Daoy (cell line): ENCODE measurements around the gene AKAP17A. TPM values are rescaled to one million over a fixed set of nuclear protein-coding genes. Genes with fewer than 3 reads are reported as not detected.
"Not testable (repeated sequence)": the region's sequence is repeated elsewhere in the genome, so short reads cannot be mapped to it uniquely, and the experiment has no call there.

Source experiments
- DNase-seq: peaks from one replicate; pipeline ENCODE4 v3.0.0-alpha.2; 2015; ENCODE audit warnings: low read depth
- total RNA-seq: library from RNA; depleted of rRNA; stranded (reverse); fragments of >200 nt; shearing (Covaris generic); gene quantifications from 2 replicates; pipeline ENCODE4 v1.2.3, GENCODE V29; 2014; rRNA removed

AKAP17A gene
- total RNA-seq, result 14.8 and 16.7 TPM in 2 replicates

GRCh38 chrX:1591102-1591862 lies at the start of gene AKAP17A:
Gene AKAP17A, plus strand, starts transcription at chrX:1591604. Its CDS starts 1,859 bp downstream, at chrX:1593463.
- peak; percentile 88 for DNase-seq

- no peak for DNase-seq
Measured at GRCh38 chrX:1542994-1543725, 48.2 kb upstream of the AKAP17A start.

- no peak for DNase-seq
Measured at GRCh38 chrX:1545776-1546408, 45.5 kb upstream of the AKAP17A start.

- DNase-seq, result no peak
Measured at GRCh38 chrX:1546691-1547251, 44.6 kb upstream of the AKAP17A start.

GRCh38 chrX:1551959-1552546 lies 39.4 kb upstream of the AKAP17A start:
- no peak for DNase-seq

- DNase-seq, result no peak
Measured at GRCh38 chrX:1554469-1555210, 36.8 kb upstream of the AKAP17A start.

- DNase-seq, result no peak
Measured at GRCh38 chrX:1555370-1555769, 36.0 kb upstream of the AKAP17A start.

- DNase-seq, result not testable (repeated sequence)
Measured at GRCh38 chrX:1557442-1557841, 34.0 kb upstream of the AKAP17A start.

GRCh38 chrX:1558761-1559468 lies 32.5 kb upstream of the AKAP17A start:
- no peak for DNase-seq

GRCh38 chrX:1561164-1561563 lies 30.2 kb upstream of the AKAP17A start:
- no peak for DNase-seq

GRCh38 chrX:1564077-1564476 lies 27.3 kb upstream of the AKAP17A start:
- DNase-seq, result not testable (repeated sequence)

- no peak for DNase-seq
Measured at GRCh38 chrX:1564750-1565683, 26.4 kb upstream of the AKAP17A start.

GRCh38 chrX:1574181-1574580 lies 17.2 kb upstream of the AKAP17A start:
- not testable (repeated sequence) for DNase-seq

GRCh38 chrX:1576201-1576992 lies 15.0 kb upstream of the AKAP17A start:
- DNase-seq, result no peak

GRCh38 chrX:1577845-1578244 lies 13.6 kb upstream of the AKAP17A start:
- no peak for DNase-seq

GRCh38 chrX:1578511-1579173 lies 12.8 kb upstream of the AKAP17A start:
- DNase-seq, result no peak

- DNase-seq, result peak; percentile 32
Measured at GRCh38 chrX:1581132-1581531, 10.3 kb upstream of the AKAP17A start.
